Sigmoid colon (tissue), 7 donors: ENCODE results near the gene SPEN. TPM values are rescaled to one million over a fixed set of nuclear protein-coding genes. Genes with fewer than 3 reads are reported as not detected.
A peak's percentile ranks its signal among the peaks of the same experiment; 100 is the strongest.

ENCODE experiments used
- DNase-seq: peaks from one replicate; pipeline ENCODE4 v3.0.0-alpha.2; 2019
- H3K27ac ChIP-seq, 4 donors: fragments of 200-600 bp; sonication (generic); one replicate each; pipeline ENCODE4 v1.5.1; 2016 to 2019; ENCODE audit warnings: mild to moderate bottlenecking in 1 of 4
- H3K27me3 ChIP-seq, 3 donors: fragments of 200-600 bp; sonication (generic); one replicate each; pipeline ENCODE4 v1.5.1; 2019; ENCODE audit warnings: mild to moderate bottlenecking in 1 of 3
- H3K36me3 ChIP-seq, 4 donors: fragments of 200-600 bp; sonication (generic); one replicate each; pipeline ENCODE4 v1.5.1; 2016 to 2019
- H3K4me1 ChIP-seq, 4 donors: fragments of 200-600 bp; sonication (generic); one replicate each; pipeline ENCODE4 v1.5.1; 2017 to 2019
- H3K4me3 ChIP-seq, 4 donors: fragments of 200-600 bp; sonication (generic); one replicate each; pipeline ENCODE4 v1.5.1; 2017 to 2019; ENCODE audit warnings: mild to moderate bottlenecking in 2 of 4, moderate library complexity in 1 of 4
- H3K9me3 ChIP-seq, 4 donors: fragments of 200-600 bp in 3 of 4; sonication (generic) in 3 of 4; one replicate each; pipeline versions ENCODE4 v1.5.1 to v1.6.1; 2013 to 2019
- CTCF ChIP-seq, 4 experiments: fragments of 450-650 bp in 3 of 4; fragments of 200-600 bp in 1 of 4; IDR thresholded peaks; one replicate each; pipeline ENCODE4 v1.5.1; 2016 to 2019; ENCODE audit warnings: antibody characterized with exemption in 4 of 4, mild to moderate bottlenecking in 3 of 4, moderate library complexity in 2 of 4
- EP300 ChIP-seq, 4 donors: sonication (generic); formaldehyde crosslinking; IDR thresholded peaks; one replicate each; pipeline ENCODE4 v1.6.1; 2017; ENCODE audit warnings: antibody characterized with exemption in 4 of 4
- POLR2A ChIP-seq, 2 donors: fragments of 450-650 bp; IDR thresholded peaks; one replicate each; pipeline ENCODE4 v1.6.1; 2016; ENCODE audit warnings: antibody characterized with exemption in 2 of 2, mild to moderate bottlenecking in 2 of 2, moderate library complexity in 2 of 2
- POLR2AphosphoS5 ChIP-seq, 4 donors: sonication (generic); formaldehyde crosslinking; IDR thresholded peaks; one replicate each; pipeline ENCODE4 v1.6.1; 2017; ENCODE audit warnings: antibody characterized with exemption in 4 of 4
- WGBS, 2 donors: extraction: QIAGEN DNeasy Blood & Tissue Kit; methylation state at CpG; one replicate each; pipeline ENCODE4 v1.1.7; 2013; 5-methylcytosine and 5-hydroxymethylcytosine counted together
- intact Hi-C: fragments of 100-400 bp; cut with DNase I; formaldehyde crosslinking; loops from one replicate; pipeline ENCODE4 v1.15.1; 2023
- polyA plus RNA-seq, 3 donors: library from polyadenylated mRNA; stranded (reverse); fragments of 200-250 nt; gene quantifications; one replicate each; pipeline ENCODE4 v1.2.3, GENCODE V29; 2013
- total RNA-seq, 4 donors: library from RNA; depleted of rRNA; stranded (reverse); fragments of >200 nt; gene quantifications; one replicate each; pipeline ENCODE4 v1.1.0, GENCODE V29; 2016
- donor health status: healthy with polysubstance abuse.
- donor health status: Bipolar disorder and iron deficiency.
- donor health status: healthy.

Gene SPEN
- total and polyA plus RNA-seq, 7 donors = 7.4 to 38.5 (median 20.7) TPM

- TF ChIP-seq POLR2A (IDR thresholded peaks at IDR 0.05) (no peak), EP300 (IDR thresholded peaks at IDR 0.05) (no peak), CTCF (IDR thresholded peaks at IDR 0.05) (no peak), POLR2AphosphoS5 (IDR thresholded peaks at IDR 0.05) (no peak)
- H3K36me3 ChIP-seq = no peaks in the 10 kb centered on the region
- H3K4me1 ChIP-seq = peaks cover 0 to 64% (median 61%) of the 10 kb centered on the region in 4 donors
- no peak overlapping the region for H3K4me3 ChIP-seq
- no peaks in the 10 kb centered on the region for H3K9me3 ChIP-seq
- H3K27ac ChIP-seq = peak overlapping the region in 2 of 4 donors; percentile 14 to 57
- WGBS, 2 donors = 90 to 91% methylated on average over 8 of the region's 8 CpGs
- no peaks in the 10 kb centered on the region for H3K27me3 ChIP-seq
- DNase-seq = no peak
- intact Hi-C loops = no loop called here
Observed at GRCh38 chr1:15962671-15963362, 115.3 kb downstream of the SPEN start.

GRCh38 chr1:15963363-15963967, 116.0 kb downstream of the SPEN start:
- no peaks in the 10 kb centered on the region for H3K9me3 ChIP-seq
- peaks cover 0 to 3% (median 0%) of the 10 kb centered on the region in 4 donors for H3K36me3 ChIP-seq
- peaks cover 0 to 57% (median 55%) of the 10 kb centered on the region in 4 donors for H3K4me1 ChIP-seq
- DNase-seq = no peak
- intact Hi-C loops = no loop called here
- H3K27ac ChIP-seq = peak overlapping the region; percentile 14 to 57 (median 33)
- no peak overlapping the region for H3K4me3 ChIP-seq
- H3K27me3 ChIP-seq = no peaks in the 10 kb centered on the region
- TF ChIP-seq EP300 (IDR thresholded peaks at IDR 0.05) (no peak), POLR2AphosphoS5 (IDR thresholded peaks at IDR 0.05) (no peak), CTCF (IDR thresholded peaks at IDR 0.05) (no peak), POLR2A (IDR thresholded peaks at IDR 0.05) (no peak)

- Histone ChIP-seq H3K4me1 (peaks cover 0 to 51% (median 49%) of the 10 kb centered on the region in 4 donors), H3K4me3 (no peak overlapping the region), H3K36me3 (peaks cover 0 to 9% (median 0%) of the 10 kb centered on the region in 4 donors), H3K27me3 (no peaks in the 10 kb centered on the region), H3K9me3 (no peaks in the 10 kb centered on the region), H3K27ac (peak overlapping the region in 3 of 4 donors; percentile 29 to 57 (median 37))
- intact Hi-C loops = no loop called here
- DNase-seq = no peak
- TF ChIP-seq POLR2AphosphoS5 (IDR thresholded peaks at IDR 0.05) = no peak
- no peak for TF ChIP-seq EP300 (IDR thresholded peaks at IDR 0.05)
- no peak for TF ChIP-seq POLR2A (IDR thresholded peaks at IDR 0.05)
- no peak for TF ChIP-seq CTCF (IDR thresholded peaks at IDR 0.05)
- WGBS, 2 donors = 45 to 62% methylated on average over 10 of the region's 10 CpGs
Observed at GRCh38 chr1:15963968-15964648, 116.6 kb downstream of the SPEN start.

- no peaks in the 10 kb centered on the region for H3K27me3 ChIP-seq
- TF ChIP-seq POLR2A (IDR thresholded peaks at IDR 0.05) (no peak), EP300 (IDR thresholded peaks at IDR 0.05) (no peak), POLR2AphosphoS5 (IDR thresholded peaks at IDR 0.05) (no peak), CTCF (IDR thresholded peaks at IDR 0.05) (no peak)
- 46 to 81% methylated on average over 7 of the region's 7 CpGs for WGBS, 2 donors
- H3K27ac ChIP-seq = peak overlapping the region; percentile 1 to 57 (median 40)
- intact Hi-C loops = no loop called here
- H3K4me1 ChIP-seq = peaks cover 0 to 47% (median 41%) of the 10 kb centered on the region in 4 donors
- no peak for DNase-seq
- H3K4me3 ChIP-seq = no peak overlapping the region
- H3K36me3 ChIP-seq = peaks cover 0 to 19% (median 3%) of the 10 kb centered on the region in 4 donors
- no peaks in the 10 kb centered on the region for H3K9me3 ChIP-seq
Observed at GRCh38 chr1:15965228-15965767, 117.8 kb downstream of the SPEN start.
